SHP77 treated with DMSO at 0.1 percent for 48 hours (cell line): ENCODE data around the gene RSPRY1.
"Not testable (repeated sequence)": the region's sequence is repeated elsewhere in the genome, so short reads cannot be mapped to it uniquely, and the experiment has no call there.

ENCODE experiments used
- DNase-seq: peaks from one replicate; lab custom pipeline; 2025; lab: John Stamatoyannopoulos, UW

RSPRY1 gene

GRCh38 chr16:57186872-57187854 lies 1.0 kb downstream of the RSPRY1 start:
- DNase-seq: no peak

- DNase-seq: not testable (repeated sequence)
These were observed 2.0 kb downstream of the RSPRY1 start for GRCh38 chr16:57187902-57188710.

- no peak for DNase-seq
These were observed 2.5 kb downstream of the RSPRY1 start for GRCh38 chr16:57188711-57189002.

GRCh38 chr16:57189527-57189926 lies 3.4 kb downstream of the RSPRY1 start:
- DNase-seq: not testable (repeated sequence)

GRCh38 chr16:57190136-57190535 lies 4.0 kb downstream of the RSPRY1 start:
- no peak for DNase-seq

- no peak for DNase-seq
These were observed 5.0 kb downstream of the RSPRY1 start for GRCh38 chr16:57191056-57191571.

- no peak for DNase-seq
These were observed 6.0 kb downstream of the RSPRY1 start for GRCh38 chr16:57192146-57192545.

GRCh38 chr16:57192720-57193486 lies 6.8 kb downstream of the RSPRY1 start:
- DNase-seq: no peak

GRCh38 chr16:57194512-57194911 lies 8.4 kb downstream of the RSPRY1 start:
- DNase-seq: peak; percentile 79

GRCh38 chr16:57196286-57196685 lies 10.2 kb downstream of the RSPRY1 start:
- no peak for DNase-seq

GRCh38 chr16:57196753-57197152 lies 10.6 kb downstream of the RSPRY1 start:
- no peak for DNase-seq

- not testable (repeated sequence) for DNase-seq
These were observed 14.2 kb downstream of the RSPRY1 start for GRCh38 chr16:57200321-57200720.

GRCh38 chr16:57200926-57201325 lies 14.8 kb downstream of the RSPRY1 start:
- DNase-seq: not testable (repeated sequence)

- DNase-seq: no peak
These were observed 16.2 kb downstream of the RSPRY1 start for GRCh38 chr16:57202095-57202886.

GRCh38 chr16:57203451-57203850 lies 17.3 kb downstream of the RSPRY1 start:
- DNase-seq: no peak

GRCh38 chr16:57204675-57205074 lies 18.5 kb downstream of the RSPRY1 start:
- DNase-seq: no peak

- no peak for DNase-seq
These were observed 22.8 kb downstream of the RSPRY1 start for GRCh38 chr16:57208926-57209325.

- DNase-seq: no peak
These were observed 23.7 kb downstream of the RSPRY1 start for GRCh38 chr16:57209780-57210179.

GRCh38 chr16:57213462-57213861 lies 27.3 kb downstream of the RSPRY1 start:
- DNase-seq: no peak

GRCh38 chr16:57216968-57217367 lies 30.8 kb downstream of the RSPRY1 start:
- no peak for DNase-seq

- no peak for DNase-seq
These were observed 36.9 kb downstream of the RSPRY1 start for GRCh38 chr16:57223057-57223456.
